ENCODE measurements around the gene TEDDM1.
"Not testable (repeated sequence)": the region's sequence is repeated elsewhere in the genome, so short reads cannot be mapped to it uniquely, and the experiment has no call there.

Gene TEDDM1

GRCh38 chr1:182379781-182380180, 20.7 kb downstream of the TEDDM1 start:
- H3K79me2 ChIP-seq (ENCODE audit: control insufficient read depth, insufficient read depth, low read length, poor library complexity); DNase-seq; H3K27me3 ChIP-seq (ENCODE audit: insufficient read depth, low read length); H2AK5ac ChIP-seq (ENCODE audit: low read length); H3K23ac ChIP-seq (ENCODE audit: low read length); H3K14ac ChIP-seq (ENCODE audit: low read length); H2BK120ac ChIP-seq (ENCODE audit: insufficient read depth, low read length, poor library complexity); H3K4me2 ChIP-seq (ENCODE audit: low read length); H4K8ac ChIP-seq (ENCODE audit: low read depth, low read length); H3K9ac ChIP-seq (ENCODE audit: low read length); H2BK12ac ChIP-seq (ENCODE audit: low read length); H3K4me1 ChIP-seq (ENCODE audit: control insufficient read depth in 1 of 2, insufficient read depth in 2 of 2, low read length in 2 of 2); H2AFZ ChIP-seq (ENCODE audit: insufficient read depth, low read length, poor library complexity); H3K9me3 ChIP-seq (ENCODE audit: insufficient read depth, low read depth, low read length); H3K27ac ChIP-seq (ENCODE audit: low read depth, low read length); H4K91ac ChIP-seq (ENCODE audit: low read depth, low read length); H3K4me3 ChIP-seq (ENCODE audit: low read depth, low read length); H3K18ac ChIP-seq (ENCODE audit: low read length); H3K79me1 ChIP-seq (ENCODE audit: low read length); H2BK5ac ChIP-seq (ENCODE audit: low read depth, low read length, poor library complexity); H4K12ac ChIP-seq (ENCODE audit: low read depth, low read length); H3K4ac ChIP-seq (ENCODE audit: low read depth, low read length): not testable (repeated sequence)
- peaks cover 11 to 17% of the 10 kb centered on the region in 2 experiments for H3K36me3 ChIP-seq (ENCODE audit: control insufficient read depth in 1 of 2, insufficient read depth in 2 of 2, low read length in 2 of 2)
- no CpG with 5 or more reads among the region's 7 CpGs for WGBS (ENCODE audit: extremely low coverage, insufficient coverage, insufficient read length)

GRCh38 chr1:182376936-182377574, 23.4 kb downstream of the TEDDM1 start:
- H2BK5ac ChIP-seq (ENCODE audit: low read depth, low read length, poor library complexity) = no peak overlapping the region
- H3K36me3 ChIP-seq (ENCODE audit: control insufficient read depth in 1 of 2, insufficient read depth in 2 of 2, low read length in 2 of 2) = peaks cover under 1% of the 10 kb centered on the region in 2 experiments
- H3K14ac ChIP-seq (ENCODE audit: low read length) = no peak overlapping the region
- no peak overlapping the region for H4K91ac ChIP-seq (ENCODE audit: low read depth, low read length)
- no peaks in the 10 kb centered on the region for H3K4me1 ChIP-seq (ENCODE audit: control insufficient read depth in 1 of 2, insufficient read depth in 2 of 2, low read length in 2 of 2)
- H3K27me3 ChIP-seq (ENCODE audit: insufficient read depth, low read length) = no peaks in the 10 kb centered on the region
- no peak overlapping the region for H3K18ac ChIP-seq (ENCODE audit: low read length)
- no peaks in the 10 kb centered on the region for H3K79me1 ChIP-seq (ENCODE audit: low read length)
- no peaks in the 10 kb centered on the region for H3K79me2 ChIP-seq (ENCODE audit: control insufficient read depth, insufficient read depth, low read length, poor library complexity)
- no peak overlapping the region for H3K23ac ChIP-seq (ENCODE audit: low read length)
- no peak overlapping the region for H3K4ac ChIP-seq (ENCODE audit: low read depth, low read length)
- no peaks in the 10 kb centered on the region for H3K9me3 ChIP-seq (ENCODE audit: insufficient read depth, low read depth, low read length)
- no peak overlapping the region for H2BK120ac ChIP-seq (ENCODE audit: insufficient read depth, low read length, poor library complexity)
- no peak overlapping the region for H2AFZ ChIP-seq (ENCODE audit: insufficient read depth, low read length, poor library complexity)
- no peak overlapping the region for H3K9ac ChIP-seq (ENCODE audit: low read length)
- no peak overlapping the region for H3K4me2 ChIP-seq (ENCODE audit: low read length)
- H3K4me3 ChIP-seq (ENCODE audit: low read depth, low read length) = no peak overlapping the region
- H4K12ac ChIP-seq (ENCODE audit: low read depth, low read length) = no peak overlapping the region
- no peak for DNase-seq
- H4K8ac ChIP-seq (ENCODE audit: low read depth, low read length) = no peak overlapping the region
- no peak overlapping the region for H2AK5ac ChIP-seq (ENCODE audit: low read length)
- H3K27ac ChIP-seq (ENCODE audit: low read depth, low read length) = no peak overlapping the region
- no peak overlapping the region for H2BK12ac ChIP-seq (ENCODE audit: low read length)

GRCh38 chr1:182374101-182374834, 26.2 kb downstream of the TEDDM1 start:
- no peaks in the 10 kb centered on the region for H3K27me3 ChIP-seq (ENCODE audit: insufficient read depth, low read length)
- H3K4me3 ChIP-seq (ENCODE audit: low read depth, low read length) = no peak overlapping the region
- no peaks in the 10 kb centered on the region for H3K9me3 ChIP-seq (ENCODE audit: insufficient read depth, low read depth, low read length)
- DNase-seq = no peak
- H2BK12ac ChIP-seq (ENCODE audit: low read length) = no peak overlapping the region
- H3K4me2 ChIP-seq (ENCODE audit: low read length) = no peak overlapping the region
- H4K91ac ChIP-seq (ENCODE audit: low read depth, low read length) = no peak overlapping the region
- no peak overlapping the region for H3K14ac ChIP-seq (ENCODE audit: low read length)
- no CpG with 5 or more reads among the region's 5 CpGs for whole genome bisulfite sequencing (ENCODE audit: extremely low coverage, insufficient coverage, insufficient read length)
- H3K27ac ChIP-seq (ENCODE audit: low read depth, low read length) = no peak overlapping the region
- H2AK5ac ChIP-seq (ENCODE audit: low read length) = no peak overlapping the region
- H4K12ac ChIP-seq (ENCODE audit: low read depth, low read length) = no peak overlapping the region
- H3K4ac ChIP-seq (ENCODE audit: low read depth, low read length) = no peak overlapping the region
- H2BK5ac ChIP-seq (ENCODE audit: low read depth, low read length, poor library complexity) = no peak overlapping the region
- no peak overlapping the region for H2BK120ac ChIP-seq (ENCODE audit: insufficient read depth, low read length, poor library complexity)
- no peak overlapping the region for H3K9ac ChIP-seq (ENCODE audit: low read length)
- no peak overlapping the region for H3K18ac ChIP-seq (ENCODE audit: low read length)
- H3K36me3 ChIP-seq (ENCODE audit: control insufficient read depth in 1 of 2, insufficient read depth in 2 of 2, low read length in 2 of 2) = no peaks in the 10 kb centered on the region
- no peaks in the 10 kb centered on the region for H3K79me1 ChIP-seq (ENCODE audit: low read length)
- no peak overlapping the region for H3K23ac ChIP-seq (ENCODE audit: low read length)
- H3K79me2 ChIP-seq (ENCODE audit: control insufficient read depth, insufficient read depth, low read length, poor library complexity) = no peaks in the 10 kb centered on the region
- H4K8ac ChIP-seq (ENCODE audit: low read depth, low read length) = no peak overlapping the region
- no peaks in the 10 kb centered on the region for H3K4me1 ChIP-seq (ENCODE audit: control insufficient read depth in 1 of 2, insufficient read depth in 2 of 2, low read length in 2 of 2)
- no peak overlapping the region for H2AFZ ChIP-seq (ENCODE audit: insufficient read depth, low read length, poor library complexity)

- Histone ChIP-seq H3K14ac (ENCODE audit: low read length) (no peak overlapping the region), H2BK12ac (ENCODE audit: low read length) (no peak overlapping the region), H3K4me2 (ENCODE audit: low read length) (no peak overlapping the region), H3K9ac (ENCODE audit: low read length) (no peak overlapping the region), H3K27me3 (ENCODE audit: insufficient read depth, low read length) (no peaks in the 10 kb centered on the region), H4K8ac (ENCODE audit: low read depth, low read length) (no peak overlapping the region), H3K4me3 (ENCODE audit: low read depth, low read length) (no peak overlapping the region), H3K9me3 (ENCODE audit: insufficient read depth, low read depth, low read length) (peaks cover 1% of the 10 kb centered on the region), H2BK5ac (ENCODE audit: low read depth, low read length, poor library complexity) (no peak overlapping the region), H4K91ac (ENCODE audit: low read depth, low read length) (no peak overlapping the region), H3K18ac (ENCODE audit: low read length) (no peak overlapping the region), H3K4ac (ENCODE audit: low read depth, low read length) (no peak overlapping the region), H2BK120ac (ENCODE audit: insufficient read depth, low read length, poor library complexity) (no peak overlapping the region), H3K36me3 (ENCODE audit: control insufficient read depth in 1 of 2, insufficient read depth in 2 of 2, low read length in 2 of 2) (no peaks in the 10 kb centered on the region), H3K79me2 (ENCODE audit: control insufficient read depth, insufficient read depth, low read length, poor library complexity) (no peaks in the 10 kb centered on the region), H3K23ac (ENCODE audit: low read length) (no peak overlapping the region), H2AFZ (ENCODE audit: insufficient read depth, low read length, poor library complexity) (no peak overlapping the region), H3K27ac (ENCODE audit: low read depth, low read length) (no peak overlapping the region), H2AK5ac (ENCODE audit: low read length) (no peak overlapping the region), H3K4me1 (ENCODE audit: control insufficient read depth in 1 of 2, insufficient read depth in 2 of 2, low read length in 2 of 2) (no peaks in the 10 kb centered on the region), H4K12ac (ENCODE audit: low read depth, low read length) (no peak overlapping the region), H3K79me1 (ENCODE audit: low read length) (no peaks in the 10 kb centered on the region)
- WGBS (ENCODE audit: extremely low coverage, insufficient coverage, insufficient read length) = no CpG with 5 or more reads among the region's 3 CpGs
- no peak for DNase-seq
Observed at GRCh38 chr1:182370532-182370931, 29.9 kb downstream of the TEDDM1 start.
